ENCODE data around the gene DNAJC7. TPM values are rescaled to one million over a fixed set of nuclear protein-coding genes. Genes with fewer than 3 reads are reported as not detected.

DNAJC7 gene
- total RNA-seq, 2 donors from 2014 or later, result 82.7 to 103 TPM

GRCh38 chr17:42059815-42060214 is 42.6 kb upstream of the DNAJC7 start:
- intact Hi-C loops (cut with DNase I), result no loop called here
- Histone ChIP-seq H3K4me3 (no peak overlapping the region), H3K9me3 (no peaks in the 10 kb centered on the region), H3K36me3 (no peaks in the 10 kb centered on the region), H3K27ac (no peak overlapping the region), H3K4me1 (no peaks in the 10 kb centered on the region), H3K27me3 (no peaks in the 10 kb centered on the region), H3K9ac (ENCODE audit: low read depth in 2 of 2, low read length in 2 of 2) (no peak overlapping the region)
- no peak for DNase-seq
- TF ChIP-seq, protein P1, sequence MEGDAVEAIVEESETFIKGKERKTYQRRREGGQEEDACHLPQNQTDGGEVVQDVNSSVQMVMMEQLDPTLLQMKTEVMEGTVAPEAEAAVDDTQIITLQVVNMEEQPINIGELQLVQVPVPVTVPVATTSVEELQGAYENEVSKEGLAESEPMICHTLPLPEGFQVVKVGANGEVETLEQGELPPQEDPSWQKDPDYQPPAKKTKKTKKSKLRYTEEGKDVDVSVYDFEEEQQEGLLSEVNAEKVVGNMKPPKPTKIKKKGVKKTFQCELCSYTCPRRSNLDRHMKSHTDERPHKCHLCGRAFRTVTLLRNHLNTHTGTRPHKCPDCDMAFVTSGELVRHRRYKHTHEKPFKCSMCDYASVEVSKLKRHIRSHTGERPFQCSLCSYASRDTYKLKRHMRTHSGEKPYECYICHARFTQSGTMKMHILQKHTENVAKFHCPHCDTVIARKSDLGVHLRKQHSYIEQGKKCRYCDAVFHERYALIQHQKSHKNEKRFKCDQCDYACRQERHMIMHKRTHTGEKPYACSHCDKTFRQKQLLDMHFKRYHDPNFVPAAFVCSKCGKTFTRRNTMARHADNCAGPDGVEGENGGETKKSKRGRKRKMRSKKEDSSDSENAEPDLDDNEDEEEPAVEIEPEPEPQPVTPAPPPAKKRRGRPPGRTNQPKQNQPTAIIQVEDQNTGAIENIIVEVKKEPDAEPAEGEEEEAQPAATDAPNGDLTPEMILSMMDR (IDR thresholded peaks at IDR 0.05), result no peak

- H3K36me3 ChIP-seq, result no peaks in the 10 kb centered on the region
- H3K9me3 ChIP-seq, result no peaks in the 10 kb centered on the region
- no peaks in the 10 kb centered on the region for H3K27me3 ChIP-seq
- no peak overlapping the region for H3K4me3 ChIP-seq
- TF ChIP-seq, protein P1 (IDR thresholded peaks at IDR 0.05), result no peak
- DNase-seq, result no peak
- H3K27ac ChIP-seq, result no peak overlapping the region
- intact Hi-C loops (cut with DNase I), result no loop called here
- no peak overlapping the region for H3K9ac ChIP-seq (ENCODE audit: low read depth in 2 of 2, low read length in 2 of 2)
- H3K4me1 ChIP-seq, result no peaks in the 10 kb centered on the region
Observed at GRCh38 chr17:42058063-42058462, 40.8 kb upstream of the DNAJC7 start.

DNA sequence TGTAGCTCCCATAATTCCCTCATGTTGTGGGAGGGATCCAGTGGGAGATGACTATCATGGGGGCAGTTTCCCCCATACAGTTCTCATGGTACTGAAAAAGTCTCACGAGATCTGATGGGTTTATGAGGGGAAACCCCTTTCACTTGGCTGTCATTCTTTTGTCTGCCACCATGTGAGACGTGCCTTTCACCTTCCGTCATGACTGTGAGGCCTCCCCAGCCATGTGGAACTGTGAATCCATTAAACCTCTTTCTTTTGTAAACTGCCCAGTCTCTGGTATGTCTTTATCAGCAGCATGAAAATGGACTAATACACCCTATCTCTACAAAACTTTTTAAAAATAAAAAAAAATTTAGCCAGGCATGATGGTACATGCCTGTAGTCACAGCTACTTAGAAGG is 39.4 kb upstream of the DNAJC7 start:
- TF ChIP-seq, protein P1 (IDR thresholded peaks at IDR 0.05), result no peak
- H3K27me3 ChIP-seq, result no peaks in the 10 kb centered on the region
- intact Hi-C loops (cut with DNase I), result no loop called here

GRCh38 chr17:42055496-42055895 is 38.3 kb upstream of the DNAJC7 start:
- H3K36me3 ChIP-seq, result no peaks in the 10 kb centered on the region
- DNase-seq, result no peak
- TF ChIP-seq, protein P1 (IDR thresholded peaks at IDR 0.05), result no peak
- H3K27ac ChIP-seq, result no peak overlapping the region
- no peaks in the 10 kb centered on the region for H3K9me3 ChIP-seq
- intact Hi-C loops (cut with DNase I), result no loop called here
- no peak overlapping the region for H3K4me3 ChIP-seq
- no peaks in the 10 kb centered on the region for H3K4me1 ChIP-seq
- H3K9ac ChIP-seq (ENCODE audit: low read depth in 2 of 2, low read length in 2 of 2), result no peak overlapping the region
- no peaks in the 10 kb centered on the region for H3K27me3 ChIP-seq

More for the DNA sequence above, 39.4 kb upstream of the DNAJC7 start:
- Histone ChIP-seq H3K36me3 (no peaks in the 10 kb centered on the region), H3K27ac (no peak overlapping the region), H3K4me1 (no peaks in the 10 kb centered on the region), H3K9me3 (no peaks in the 10 kb centered on the region), H3K9ac (ENCODE audit: low read depth in 2 of 2, low read length in 2 of 2) (no peak overlapping the region), H3K4me3 (no peak overlapping the region)
- DNase-seq, result no peak

DNA sequence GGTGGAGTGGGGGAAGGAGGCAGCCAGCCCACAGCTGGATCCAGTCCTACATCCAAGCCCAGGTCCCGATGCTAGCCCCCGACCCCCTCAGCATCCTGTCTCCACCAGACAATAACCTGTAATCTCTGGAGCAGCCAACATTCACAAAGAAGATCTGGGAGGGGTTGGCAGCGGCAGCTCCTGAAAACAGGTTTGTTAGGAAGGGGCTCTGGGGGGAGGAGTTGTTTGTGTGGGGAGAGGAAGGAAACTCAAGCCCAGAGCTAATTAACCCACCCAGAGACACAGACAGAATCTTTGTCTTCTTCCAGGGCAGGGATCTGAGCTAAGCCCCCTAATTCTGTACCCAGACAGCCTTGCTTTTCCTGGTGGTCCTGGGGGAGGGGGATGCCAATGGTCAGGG is 37.8 kb upstream of the DNAJC7 start:
- no peaks in the 10 kb centered on the region for H3K27me3 ChIP-seq
- H3K4me1 ChIP-seq, result peaks cover 2% of the 10 kb centered on the region
- no peak for DNase-seq
- H3K9me3 ChIP-seq, result no peaks in the 10 kb centered on the region
- TF ChIP-seq, protein P1 (IDR thresholded peaks at IDR 0.05), result no peak
- intact Hi-C loops (cut with DNase I), result no loop called here
- no peak overlapping the region for H3K4me3 ChIP-seq
- no peak overlapping the region for H3K9ac ChIP-seq (ENCODE audit: low read depth in 2 of 2, low read length in 2 of 2)
- H3K36me3 ChIP-seq, result no peaks in the 10 kb centered on the region
- H3K27ac ChIP-seq, result no peak overlapping the region

Measured in colonic mucosa (tissue), 4 donors.